Ectodermal cell (in vitro differentiated cells): ENCODE measurements around the gene KIF11.

Experiments
- H3K27ac ChIP-seq: 2 replicates; pipeline ENCODE4 v1.7.0; 2013; ENCODE audit warnings: mild to moderate bottlenecking, low read depth, low read length; ENCODE audit not compliant: insufficient read depth, poor library complexity, severe bottlenecking
- H3K27me3 ChIP-seq: 2 replicates; pipeline ENCODE4 v1.7.0; 2013; ENCODE audit warnings: mild to moderate bottlenecking, low read length; ENCODE audit not compliant: insufficient read depth, control insufficient read depth, poor library complexity, severe bottlenecking
- H3K36me3 ChIP-seq: one replicate; pipeline ENCODE4 v1.7.0; 2013; ENCODE audit warnings: low read length; ENCODE audit not compliant: control insufficient read depth, insufficient read depth
- H3K4me1 ChIP-seq: one replicate; pipeline ENCODE4 v1.7.0; 2013; ENCODE audit warnings: low read length; ENCODE audit not compliant: control insufficient read depth, insufficient read depth
- H3K4me3 ChIP-seq: 2 replicates; pipeline ENCODE4 v1.7.0; 2013; ENCODE audit warnings: low read depth, low read length, control low read depth; ENCODE audit not compliant: insufficient read depth
- H3K9me3 ChIP-seq: 2 replicates; pipeline ENCODE4 v1.7.0; 2013; ENCODE audit warnings: mild to moderate bottlenecking, low read length, moderate library complexity; ENCODE audit not compliant: control insufficient read depth
- WGBS, 2 experiments: methylation state at CpG; one replicate each; pipeline ENCODE4 v1.1.7; 2013; ENCODE audit warnings: missing lambda C conversion rate in 2 of 2; 5-methylcytosine and 5-hydroxymethylcytosine counted together

The KIF11 gene

GRCh38 chr10:92702301-92702916 lies 109.5 kb downstream of the KIF11 start:
- H3K27ac ChIP-seq = no peak overlapping the region
- H3K27me3 ChIP-seq = peaks cover 44% of the 10 kb centered on the region
- H3K4me1 ChIP-seq = no peaks in the 10 kb centered on the region
- H3K4me3 ChIP-seq = no peak overlapping the region
- H3K9me3 ChIP-seq = no peaks in the 10 kb centered on the region
- 85 to 92% methylated on average over 4 of the region's 4 CpGs for WGBS, 2 experiments
- H3K36me3 ChIP-seq = no peaks in the 10 kb centered on the region
